Posterior cingulate gyrus (tissue), 11 donors: Measurements from ENCODE around the gene GPHA2.

ENCODE experiments used
- DNase-seq, 10 donors: peaks; one replicate each; pipeline versions ENCODE4 v3.0.0 to v3.0.0-alpha.2; 2020 to 2021; ENCODE audit warnings: mixed read lengths in 3 of 10
- intact Hi-C: fragments of 100-400 bp; cut with DNase I; formaldehyde crosslinking; loops from one replicate; pipeline ENCODE4 v1.15.1; 2023

Gene GPHA2

DNA sequence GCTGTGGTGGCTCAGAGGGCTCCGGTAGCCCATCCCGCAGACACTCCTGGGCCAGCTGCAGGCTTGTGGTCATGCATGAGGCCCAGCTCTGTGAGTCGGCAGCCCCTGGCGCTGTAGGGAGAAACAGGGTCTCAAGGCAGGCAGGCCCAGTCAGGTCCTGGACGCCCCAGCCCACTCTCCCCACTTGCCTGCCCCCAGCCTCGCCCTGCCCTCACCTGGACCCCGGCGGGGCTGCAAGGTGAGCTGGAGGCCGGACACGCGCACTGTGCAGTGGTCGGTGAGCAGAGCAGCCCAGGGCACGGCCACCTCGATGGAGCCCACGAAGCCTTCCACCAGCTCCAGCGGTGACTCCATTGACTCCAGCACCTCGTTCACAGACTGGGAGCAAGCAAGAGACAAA lies 21.6 kb downstream of the GPHA2 start:
- intact Hi-C loops, result no loop called here
- no peak for DNase-seq

DNA sequence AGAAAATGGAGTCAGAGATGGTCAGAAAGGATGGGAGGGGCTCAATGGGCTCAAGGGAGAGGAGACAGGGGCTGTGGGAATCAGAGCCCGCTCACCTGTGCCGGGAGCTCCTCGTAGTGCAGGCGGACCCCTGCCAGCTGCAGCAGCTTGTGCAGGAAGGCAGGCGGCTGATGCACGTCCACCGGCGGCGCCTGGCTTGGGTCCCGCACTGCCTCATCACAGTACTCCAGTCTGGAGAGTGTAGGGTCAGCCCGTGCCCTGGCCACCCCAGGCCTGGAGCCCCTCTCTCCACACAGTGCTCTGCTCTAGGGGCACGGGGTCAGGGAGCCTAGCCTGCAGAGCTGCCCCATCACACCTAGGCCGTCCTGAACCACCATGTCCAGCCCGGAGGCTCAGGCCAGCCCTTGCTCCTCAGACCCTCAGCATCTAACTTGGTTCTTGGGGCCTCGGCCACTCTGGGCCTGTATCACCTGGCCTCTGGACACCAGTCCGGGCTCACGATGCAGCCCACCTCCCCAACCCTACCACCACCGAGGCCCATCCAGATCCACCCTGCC lies 22.4 kb downstream of the GPHA2 start:
- DNase-seq, result no peak
- intact Hi-C loops, result no loop called here

DNA sequence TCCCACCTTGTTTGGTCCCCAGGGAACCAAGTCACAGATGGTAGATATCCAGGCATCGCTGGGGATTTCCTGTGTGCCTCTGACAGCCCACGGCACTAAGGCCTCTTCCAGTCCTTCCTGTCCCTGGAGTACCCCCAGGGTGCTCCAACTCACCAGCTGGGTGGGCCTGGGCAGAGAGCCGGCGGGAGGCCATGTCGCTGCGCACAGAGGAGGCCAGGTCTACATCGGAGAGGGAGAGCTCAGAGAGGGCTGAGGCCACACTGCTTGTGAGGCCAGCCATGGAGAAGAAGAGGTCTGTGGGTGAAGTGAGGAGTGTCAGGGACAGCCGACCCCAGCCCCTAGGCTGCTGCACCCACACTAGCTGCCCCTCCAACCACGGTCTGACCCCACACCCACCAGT lies 24.0 kb downstream of the GPHA2 start:
- no peak for DNase-seq
- intact Hi-C loops, result no loop called here

DNA sequence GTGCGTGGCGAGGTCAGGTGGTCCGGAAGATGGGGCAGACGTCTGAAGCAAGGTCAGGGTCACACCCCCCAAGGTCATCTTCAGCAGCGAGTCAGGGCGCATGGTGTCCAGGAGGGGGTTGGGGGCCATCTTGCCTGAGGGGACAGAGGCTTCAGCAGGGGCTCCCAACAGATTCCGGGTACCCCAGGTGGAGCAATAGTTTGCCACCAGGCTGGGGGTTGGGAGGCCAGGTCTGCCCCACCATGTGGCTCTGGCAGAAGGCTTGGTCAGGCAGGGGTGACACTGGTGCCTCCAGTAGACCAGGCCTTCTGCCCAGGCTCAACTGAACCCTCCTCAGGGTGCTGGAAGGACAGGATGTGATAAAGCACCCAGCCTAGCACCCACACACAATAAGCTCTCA lies 24.6 kb downstream of the GPHA2 start:
- intact Hi-C loops, result no loop called here
- no peak for DNase-seq

DNA sequence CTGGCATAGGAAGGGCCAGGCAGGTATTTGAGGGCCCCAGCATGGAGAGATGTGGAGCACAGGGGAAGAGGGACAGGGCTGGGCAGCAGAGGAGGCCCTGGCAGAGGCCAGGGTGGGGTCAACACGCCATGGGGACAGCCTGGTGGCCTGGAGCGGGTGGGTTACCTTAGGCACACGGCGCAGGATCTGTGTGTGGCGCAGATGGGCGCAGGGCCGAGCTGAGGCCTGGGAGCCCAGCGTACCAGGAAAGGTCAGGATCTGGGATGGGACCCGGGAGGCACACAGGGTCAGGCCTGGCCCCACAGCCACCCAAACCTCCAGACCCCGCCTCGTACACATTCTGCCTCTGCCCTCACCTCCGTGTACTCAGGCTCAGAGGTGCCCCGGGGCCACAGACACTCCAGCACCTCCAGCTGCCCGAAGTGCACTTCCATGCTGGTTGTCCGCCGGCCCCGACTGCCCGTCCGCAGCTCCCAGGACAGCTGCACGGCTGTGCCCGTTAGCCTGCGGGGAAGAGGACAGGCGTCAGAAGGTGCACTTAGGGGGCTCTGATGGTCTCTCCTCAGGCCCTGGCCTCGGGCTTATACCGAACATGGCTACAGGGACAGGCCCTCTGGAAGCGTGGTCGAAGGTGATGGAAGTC lies 25.1 kb downstream of the GPHA2 start:
- intact Hi-C loops, result no loop called here
- DNase-seq, result no peak

DNA sequence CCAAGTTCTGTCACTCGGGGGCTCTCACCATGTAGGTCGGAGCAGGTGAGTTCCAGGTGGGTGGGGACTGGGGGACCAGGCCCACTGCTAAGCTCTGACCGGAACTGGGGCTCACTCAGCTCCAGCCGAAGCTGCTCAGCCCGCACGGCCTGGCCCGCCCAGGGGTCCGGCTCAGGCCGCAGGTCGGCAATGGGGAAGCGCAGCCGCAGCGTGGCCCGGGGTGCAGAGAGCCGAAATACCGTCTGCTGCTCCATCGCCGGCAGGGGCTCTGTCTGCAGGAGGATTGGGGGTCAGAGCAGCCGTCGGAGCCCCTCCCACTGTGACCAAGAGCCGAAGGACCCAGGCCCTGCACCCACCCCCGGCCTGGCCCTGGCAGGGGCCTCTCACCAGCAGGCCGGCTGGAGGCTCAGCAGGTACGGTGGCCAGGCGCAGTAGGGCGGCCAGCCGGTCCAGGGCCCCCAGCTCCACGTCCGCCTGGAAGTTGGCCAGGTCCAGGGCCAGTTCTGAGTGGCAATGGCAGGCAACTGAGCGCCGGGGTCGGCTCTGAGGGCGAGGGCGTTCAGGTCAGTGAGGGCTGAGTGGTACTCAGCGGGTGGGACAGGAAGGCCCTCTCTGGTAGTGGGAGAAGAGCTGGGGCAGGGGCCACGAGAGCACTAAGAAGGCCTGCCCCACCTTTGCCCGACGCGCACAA lies 25.9 kb downstream of the GPHA2 start:
- DNase-seq, result no peak
- intact Hi-C loops, result no loop called here

DNA sequence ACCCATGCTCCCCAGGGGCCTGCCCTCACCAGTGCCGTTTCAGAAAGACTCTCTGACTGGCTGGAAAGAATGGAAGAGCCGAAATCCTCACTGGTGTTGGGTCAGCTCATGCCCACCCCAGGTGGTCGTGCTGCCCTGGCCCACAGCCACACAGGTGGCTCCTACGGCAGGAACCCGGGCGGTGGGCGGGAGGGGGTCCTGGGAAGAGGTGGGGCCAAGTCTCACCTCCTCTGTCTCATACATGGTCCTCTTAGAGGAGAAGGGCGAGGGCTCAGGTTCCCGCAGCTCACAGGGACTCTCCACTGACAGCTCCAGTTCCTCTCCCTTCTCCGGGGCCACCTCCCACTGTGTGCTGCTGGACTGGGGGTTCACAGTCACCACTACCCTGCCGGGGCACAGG lies 26.9 kb downstream of the GPHA2 start:
- intact Hi-C loops, result no loop called here
- no peak for DNase-seq

DNA sequence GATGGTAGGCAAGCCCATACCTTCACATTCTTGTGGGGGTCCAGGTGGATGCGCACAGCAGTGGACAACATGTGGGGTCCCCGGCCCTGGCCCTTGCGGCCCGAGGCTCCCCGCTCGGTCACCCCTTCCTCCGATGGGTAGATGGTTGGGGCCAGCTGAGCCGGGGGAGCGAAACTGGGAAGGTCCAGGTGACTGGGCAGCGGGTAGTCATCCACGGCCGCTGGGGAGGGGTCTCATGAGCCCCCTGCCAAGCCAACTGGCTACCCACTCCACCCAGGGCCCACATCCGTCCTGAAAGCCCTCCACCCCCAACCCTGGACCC lies 29.4 kb downstream of the GPHA2 start:
- DNase-seq, result no peak
- intact Hi-C loops, result no loop called here

DNA sequence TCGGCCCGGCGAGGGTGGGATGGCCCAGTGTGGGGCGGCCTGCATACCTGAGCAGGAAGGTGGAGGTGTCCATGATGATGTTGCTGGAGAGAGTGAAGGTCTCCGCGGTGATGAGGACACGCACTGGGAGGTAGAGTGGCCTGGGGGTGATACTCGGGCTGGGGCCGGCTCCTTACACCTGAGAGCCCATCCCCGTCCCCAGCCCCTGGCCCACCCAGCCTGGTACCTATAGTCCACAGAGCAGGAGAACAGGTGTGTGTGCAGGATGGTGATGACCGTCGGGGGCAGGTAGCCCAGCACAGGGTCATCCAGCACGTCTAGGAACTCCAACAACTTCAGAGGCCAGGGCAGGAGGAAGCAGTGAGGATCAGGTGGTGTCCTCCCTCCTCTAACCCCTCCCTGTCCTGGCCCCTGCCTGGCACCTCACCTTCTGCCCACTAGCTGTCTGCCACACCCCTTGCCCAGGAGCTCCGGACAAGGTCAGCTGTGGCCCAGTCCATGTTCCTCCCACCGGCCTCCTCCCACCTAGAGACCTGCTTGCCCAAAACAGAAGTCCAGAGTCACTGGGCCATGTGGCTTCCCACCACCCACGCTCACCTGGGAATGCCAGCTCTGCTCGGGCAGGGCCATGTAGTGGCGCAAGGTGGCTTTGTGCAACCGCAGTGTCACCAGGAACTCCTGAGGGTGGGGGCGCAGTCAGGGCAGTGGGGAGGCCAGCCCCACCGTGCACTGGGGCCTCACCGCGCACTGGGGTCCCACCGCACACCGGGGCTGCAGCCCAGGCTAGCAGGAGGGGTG lies 30.0 kb downstream of the GPHA2 start:
- intact Hi-C loops, result no loop called here
- DNase-seq, result no peak

DNA sequence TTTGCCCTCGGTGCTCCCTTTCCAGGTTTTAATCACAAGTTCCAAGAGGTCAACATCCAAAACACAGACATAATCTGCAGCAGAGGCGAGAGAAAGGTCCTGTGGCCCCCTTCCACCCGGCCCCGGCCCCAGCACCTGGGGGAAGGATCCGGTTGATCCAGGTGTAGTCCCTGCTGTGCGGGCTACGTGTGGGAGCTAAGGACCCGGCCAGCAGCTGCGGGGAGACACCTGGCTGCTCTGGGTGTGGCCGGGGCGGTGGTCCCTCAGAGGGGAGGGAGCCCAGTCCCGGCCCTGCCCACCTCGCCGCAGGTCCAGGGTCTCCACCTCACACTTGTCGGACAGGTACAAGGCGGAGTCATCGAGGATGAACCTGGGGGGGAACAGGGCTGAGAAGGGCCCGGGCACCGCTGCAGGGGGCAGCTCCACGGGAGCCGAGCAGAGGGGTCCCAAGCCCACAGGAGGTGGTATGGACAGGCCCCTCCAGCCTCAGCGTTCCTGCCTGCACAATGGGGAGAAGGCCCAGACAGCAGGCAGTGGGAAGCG lies 32.3 kb downstream of the GPHA2 start:
- no peak for DNase-seq
- intact Hi-C loops, result no loop called here

DNA sequence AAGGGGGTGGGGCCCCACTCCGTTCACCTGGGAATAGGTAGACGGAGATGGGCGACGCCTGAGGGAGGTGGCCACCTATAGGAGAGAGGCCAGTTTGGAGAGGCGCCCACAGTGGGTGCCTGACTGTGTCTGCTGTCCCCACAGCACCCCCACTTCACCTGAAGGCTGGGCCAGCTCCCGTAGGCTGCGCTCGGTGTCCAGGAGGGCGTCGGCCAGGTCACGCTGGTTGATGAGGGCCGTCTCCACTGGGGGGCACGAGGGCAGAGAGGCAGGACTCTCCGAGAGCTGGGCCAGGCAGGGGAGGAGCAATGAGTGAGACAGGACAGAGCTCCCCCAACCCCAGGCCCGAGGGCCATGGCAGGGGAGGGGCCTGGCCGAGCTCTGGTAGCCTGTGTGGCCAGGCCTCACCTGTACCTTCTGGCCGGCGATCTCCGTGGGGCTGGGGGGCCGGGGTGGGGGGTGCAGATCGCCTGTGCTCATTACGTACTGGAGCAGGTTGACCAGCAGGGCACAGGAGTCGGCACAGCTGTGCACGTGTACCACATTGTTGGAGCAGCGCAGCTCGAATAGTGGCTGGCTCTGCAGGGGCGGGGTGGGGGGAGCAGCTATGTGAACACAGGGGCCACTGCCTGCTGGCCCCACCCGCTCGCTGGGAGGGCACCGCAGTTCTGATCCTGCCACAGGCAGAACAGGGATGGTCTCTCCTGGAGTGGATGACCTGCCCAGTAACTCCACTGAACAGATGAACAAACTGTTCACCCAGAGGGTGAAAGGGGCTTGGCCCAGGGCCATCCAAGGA lies 33.4 kb downstream of the GPHA2 start:
- DNase-seq, result no peak
- intact Hi-C loops, result no loop called here

DNA sequence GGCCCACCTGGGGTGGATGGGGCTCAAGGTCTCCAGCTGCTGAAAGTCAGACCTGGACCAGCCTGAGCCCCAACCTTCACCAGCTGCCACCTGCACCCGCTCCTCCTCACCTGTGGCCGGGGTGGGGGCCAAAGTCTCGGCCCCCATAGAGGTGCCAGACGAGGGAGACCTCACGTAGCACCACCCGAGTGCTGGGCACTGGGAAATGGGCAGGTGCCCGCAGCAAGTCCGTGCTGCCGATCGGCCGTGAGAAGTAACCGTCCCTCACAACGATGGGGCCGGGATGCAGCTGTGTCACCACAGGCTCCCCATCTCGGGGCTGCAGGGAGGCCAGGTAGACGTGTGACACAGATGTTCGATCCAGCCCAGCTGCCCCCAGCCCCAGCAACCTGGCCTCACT lies 34.9 kb downstream of the GPHA2 start:
- intact Hi-C loops, result no loop called here
- peak in 1 of 10 donors; percentile 76 for DNase-seq

DNA sequence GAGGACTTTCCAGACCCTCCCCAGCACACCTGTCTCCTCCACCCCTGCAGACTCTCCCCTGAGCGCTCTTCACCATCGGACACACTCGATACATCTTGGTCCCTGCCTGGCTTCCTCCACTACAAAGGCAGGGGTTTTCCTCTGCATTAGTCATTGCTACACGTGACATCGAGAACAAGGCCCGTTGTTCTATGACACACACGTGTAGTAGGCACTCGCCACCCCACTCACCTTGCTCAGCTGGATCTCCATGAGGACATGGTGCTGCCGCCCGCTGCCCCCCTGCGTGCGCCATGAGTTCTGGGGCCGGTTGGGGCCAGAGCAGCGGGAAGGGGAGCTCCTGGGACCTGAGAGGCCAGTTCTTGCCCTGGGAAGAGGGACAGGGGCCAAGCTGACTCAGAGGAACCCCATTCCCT lies 35.4 kb downstream of the GPHA2 start:
- intact Hi-C loops, result no loop called here
- DNase-seq, result no peak

DNA sequence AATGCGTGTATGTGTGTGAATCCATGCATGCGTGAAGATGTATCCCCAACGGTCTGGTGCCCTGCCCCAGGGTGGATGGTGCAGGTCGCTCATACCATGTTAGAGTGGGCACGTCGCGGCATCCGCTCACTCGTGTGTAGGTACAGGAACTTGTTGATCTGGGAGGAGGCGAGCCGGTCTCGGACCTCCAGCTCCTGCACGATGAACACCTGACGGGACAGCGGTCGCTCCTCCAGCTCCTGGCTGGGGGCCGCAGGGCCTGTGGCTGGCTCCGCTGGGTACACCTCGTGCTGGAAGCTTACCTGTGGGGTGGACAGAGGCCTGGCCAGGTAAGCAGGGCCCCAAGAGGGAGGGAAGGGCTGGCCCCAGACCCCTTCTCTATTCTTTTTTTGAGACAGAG lies 37.2 kb downstream of the GPHA2 start:
- DNase-seq, result peak in 1 of 10 donors; percentile 82
- intact Hi-C loops, result no loop called here

DNA sequence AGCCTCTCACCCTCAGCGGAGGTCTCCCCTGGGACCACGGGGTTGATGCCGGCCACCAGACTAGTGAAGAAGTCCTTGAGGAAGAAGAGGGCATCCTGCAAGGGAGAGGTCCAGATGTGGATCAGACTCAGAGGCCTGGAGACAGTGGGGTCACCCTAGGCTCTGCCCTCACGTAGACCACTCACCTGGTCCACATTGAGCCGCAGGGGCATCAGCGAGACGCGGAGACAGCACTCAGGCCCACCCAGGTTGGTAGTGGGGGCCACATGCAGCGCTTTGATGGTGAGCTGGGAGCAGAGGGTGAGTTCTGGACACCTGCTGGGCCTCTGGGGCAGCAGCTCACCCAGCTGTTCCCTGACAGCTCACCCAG lies 37.6 kb downstream of the GPHA2 start:
- intact Hi-C loops, result no loop called here

DNA sequence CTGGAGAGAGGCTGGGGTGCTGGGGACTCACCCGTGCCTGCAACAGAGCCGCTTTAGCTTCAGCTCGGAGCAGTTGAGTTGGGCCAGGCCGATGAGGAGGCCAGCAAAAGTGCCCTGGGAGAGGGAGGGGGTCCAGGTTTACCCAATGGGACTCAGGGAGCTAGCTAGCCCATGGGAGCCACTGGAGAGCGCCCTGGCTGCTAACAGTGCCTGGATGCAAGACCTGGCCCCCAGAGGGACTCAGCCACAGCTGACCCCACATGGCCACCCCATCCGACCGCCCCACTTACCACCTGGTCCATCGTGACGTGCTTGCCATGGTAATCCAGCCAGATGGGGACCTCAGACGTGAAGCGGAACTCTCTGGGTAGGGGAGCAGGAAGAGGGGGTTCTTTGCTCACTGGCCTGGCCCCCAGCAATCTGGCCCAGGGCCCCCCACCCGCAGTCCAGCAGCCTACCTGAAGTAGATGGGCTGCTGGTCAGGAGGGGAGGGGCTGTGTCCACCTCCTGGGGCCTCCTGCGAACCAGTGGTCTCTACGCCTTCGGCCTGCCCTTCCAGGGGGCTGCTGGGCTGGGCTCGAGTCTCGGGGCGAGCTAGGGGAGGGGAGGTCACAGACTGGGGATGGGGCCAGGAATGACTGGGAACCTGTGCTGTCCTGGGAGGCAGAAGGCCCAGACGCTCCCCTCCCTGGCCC lies 38.2 kb downstream of the GPHA2 start:
- no peak for DNase-seq
- intact Hi-C loops, result no loop called here

More for the DNA sequence above, 37.6 kb downstream of the GPHA2 start:
- peak in 1 of 10 donors; percentile 72 for DNase-seq

DNA sequence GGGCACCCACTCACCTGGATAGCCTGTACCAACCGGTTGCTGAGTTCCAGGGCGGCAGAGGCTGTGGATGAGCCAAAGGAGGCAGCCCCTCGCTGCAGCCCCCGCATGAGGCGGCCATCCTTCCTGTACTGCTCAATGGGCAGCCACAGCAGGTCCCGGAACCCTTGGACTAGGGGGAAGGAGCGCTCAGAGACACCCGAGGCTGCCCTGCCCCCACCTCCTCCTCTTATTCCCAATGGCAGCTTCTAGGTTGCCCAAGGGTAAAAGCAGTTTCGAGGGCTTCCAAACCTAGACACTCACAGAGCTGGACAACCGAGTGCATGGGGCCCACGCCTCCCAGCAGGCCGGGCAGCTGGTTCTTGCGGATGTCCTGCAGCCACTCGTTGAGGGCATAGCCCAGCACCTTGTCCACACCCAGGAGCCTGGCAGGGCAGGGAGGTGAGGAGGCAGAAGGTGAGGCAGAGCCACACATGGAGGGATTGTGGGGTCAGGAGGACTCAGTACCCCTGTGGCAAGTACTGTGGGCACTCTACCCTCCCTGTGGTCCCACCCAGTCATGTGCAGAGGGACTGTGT lies 39.2 kb downstream of the GPHA2 start:
- DNase-seq, result no peak
- intact Hi-C loops, result no loop called here

DNA sequence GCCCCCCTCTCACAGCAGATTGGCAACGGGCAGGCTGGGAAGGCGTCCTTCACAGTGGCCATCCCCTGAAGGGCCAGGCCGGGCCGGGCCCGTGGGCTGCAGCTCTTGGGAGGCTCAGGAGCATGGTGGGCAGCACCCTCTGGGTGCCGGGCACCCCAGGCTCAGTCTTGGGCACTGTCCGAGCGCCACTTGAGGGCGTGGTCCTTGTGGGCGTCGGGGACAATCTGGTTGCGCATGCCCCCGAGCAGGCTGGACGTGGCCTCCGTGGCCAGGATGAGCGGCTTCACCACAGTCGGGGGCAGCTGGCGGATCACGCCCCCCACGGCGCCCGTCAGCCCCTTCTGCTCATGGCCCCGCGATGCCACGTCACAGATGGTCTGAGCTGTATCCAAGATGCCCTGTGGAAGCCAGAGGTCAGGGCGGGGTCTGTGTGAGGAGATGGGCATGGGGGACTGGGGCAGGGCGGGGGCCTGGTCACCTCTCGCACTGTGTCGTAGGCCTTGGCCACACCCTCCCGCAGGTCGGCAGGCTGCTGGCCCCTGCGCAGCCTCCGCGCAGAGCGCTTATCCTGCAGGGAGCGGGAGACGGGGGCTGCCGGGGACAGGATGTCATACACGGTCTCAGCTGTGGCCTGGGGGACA lies 40.8 kb downstream of the GPHA2 start:
- intact Hi-C loops, result loop anchor here (1.0 kb wide), 1 partner anchor 48 kb away; no protein-coding TSS in a partner anchor
- peak in 1 of 10 donors; percentile 79 for DNase-seq
